Stimulated activated CD8-positive, alpha-beta memory T cell treated with anti-CD3 and anti-CD28 coated beads, Interleukin-2, amount 100 ng/mL, for 48 hours (primary cell): ENCODE results near the gene CERS6.
"Not testable (repeated sequence)": the region's sequence is repeated elsewhere in the genome, so short reads cannot be mapped to it uniquely, and the experiment has no call there.

Source experiments
- DNase-seq, 2 donors: peaks; one replicate each; pipeline ENCODE4 v3.0.0-alpha.2; 2020; ENCODE audit warnings: low read depth in 2 of 2

The CERS6 gene

DNA sequence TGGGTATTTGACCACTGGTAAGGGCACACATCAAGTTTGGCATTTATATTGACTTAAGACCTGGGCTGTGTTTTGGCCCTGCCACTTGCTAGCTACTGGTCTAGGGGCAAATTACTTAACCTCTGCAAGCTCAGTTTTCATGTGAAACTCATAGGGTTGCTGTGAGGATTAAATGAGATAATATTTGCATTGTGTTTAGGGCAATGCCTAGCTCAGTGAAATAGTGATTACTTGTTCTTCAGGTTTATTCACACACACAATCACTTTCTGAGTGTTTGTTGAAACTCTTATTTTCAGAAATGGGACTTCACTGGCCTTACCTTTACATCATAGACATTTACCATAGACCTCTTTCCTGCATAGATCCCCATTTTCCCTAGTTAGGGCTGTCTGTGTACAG lies 12.3 kb downstream of the CERS6 start:
- no peak for DNase-seq

DNA sequence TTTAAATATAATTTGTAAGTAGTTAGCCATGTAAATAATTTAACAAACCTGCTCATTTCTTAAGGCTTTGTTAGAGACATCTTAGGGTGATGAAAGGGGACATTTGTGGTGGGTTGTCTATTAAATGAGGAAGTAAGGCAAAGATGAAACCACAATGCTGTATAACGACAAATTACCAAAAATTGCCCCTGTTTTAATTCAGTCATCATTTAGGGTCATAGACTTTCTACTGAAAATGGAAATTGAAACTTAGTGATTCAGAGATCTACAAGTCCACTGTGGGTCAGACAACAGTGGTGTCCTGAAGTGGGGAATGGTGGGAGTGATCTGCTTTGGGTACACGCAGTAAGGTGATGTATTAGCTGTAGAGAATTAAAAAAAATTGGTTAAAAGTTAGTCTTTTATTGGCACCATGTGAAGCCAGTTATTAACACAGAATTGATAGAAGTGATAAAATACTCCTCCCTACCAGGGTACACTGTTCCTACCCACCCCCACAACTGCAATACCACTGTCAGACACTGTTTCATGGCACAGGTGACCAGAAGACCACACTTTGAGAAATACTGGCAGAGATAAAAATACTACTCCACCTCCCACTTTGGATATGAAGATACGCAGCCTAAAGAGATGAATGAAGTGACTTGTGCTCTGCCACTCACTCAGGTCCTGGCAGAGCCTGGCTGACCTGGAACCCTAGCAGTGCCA lies 13.4 kb downstream of the CERS6 start:
- DNase-seq = no peak

DNA sequence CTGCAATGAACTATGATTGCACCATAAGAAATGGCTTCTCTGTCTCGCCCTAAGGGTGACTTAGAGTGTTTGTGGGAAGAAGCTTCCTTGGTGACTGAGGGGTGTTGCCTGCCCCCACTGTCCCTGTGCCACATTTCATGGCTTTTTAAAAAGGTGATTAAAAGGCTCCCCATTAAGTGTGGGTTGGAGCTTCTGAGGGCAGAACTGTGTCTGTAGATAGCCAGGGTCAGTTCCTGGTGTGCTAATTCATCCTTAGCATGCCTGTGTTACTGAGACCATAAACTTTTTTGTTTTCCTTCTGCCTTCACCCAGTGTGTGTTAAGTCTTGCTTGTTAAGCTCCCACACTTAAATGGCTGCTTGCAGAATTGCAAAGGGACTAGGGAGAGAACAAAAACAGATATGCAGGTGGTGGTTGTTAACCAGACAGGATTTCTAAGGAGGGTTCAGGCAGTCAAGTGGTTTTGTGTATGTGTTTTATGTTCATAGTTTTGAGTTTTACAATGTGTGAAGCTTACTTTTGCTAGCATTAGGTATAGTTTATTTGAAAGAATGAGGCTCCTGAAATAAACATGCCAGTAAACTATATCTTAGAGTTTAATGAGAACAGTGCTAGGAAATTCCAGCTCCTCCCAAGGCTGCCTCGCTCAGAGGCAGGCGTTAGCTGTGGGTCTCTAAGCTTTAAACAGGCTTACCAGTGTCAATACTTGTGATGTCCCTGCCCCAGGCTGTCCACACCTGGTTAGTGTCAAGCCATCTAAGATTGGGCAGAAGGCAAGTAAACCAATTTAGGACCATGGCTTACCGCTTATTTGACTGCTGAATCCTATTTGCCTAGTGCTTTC lies 14.5 kb downstream of the CERS6 start:
- DNase-seq = no peak

DNA sequence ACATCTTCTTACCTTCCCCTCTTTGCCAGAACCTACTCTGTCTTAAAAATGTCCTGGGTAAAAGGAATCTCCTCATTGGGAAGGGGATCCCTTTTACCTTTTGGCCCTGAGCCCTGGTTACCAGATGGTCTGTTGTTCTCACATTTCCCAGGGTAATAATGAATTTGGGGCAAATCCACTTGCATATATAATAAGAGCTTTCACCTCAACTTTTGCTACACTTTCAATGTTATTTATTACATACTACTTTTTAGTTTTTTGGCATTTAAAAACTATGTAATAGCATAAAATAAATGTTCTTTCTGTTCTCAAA lies 15.0 kb downstream of the CERS6 start:
- no peak for DNase-seq

DNA sequence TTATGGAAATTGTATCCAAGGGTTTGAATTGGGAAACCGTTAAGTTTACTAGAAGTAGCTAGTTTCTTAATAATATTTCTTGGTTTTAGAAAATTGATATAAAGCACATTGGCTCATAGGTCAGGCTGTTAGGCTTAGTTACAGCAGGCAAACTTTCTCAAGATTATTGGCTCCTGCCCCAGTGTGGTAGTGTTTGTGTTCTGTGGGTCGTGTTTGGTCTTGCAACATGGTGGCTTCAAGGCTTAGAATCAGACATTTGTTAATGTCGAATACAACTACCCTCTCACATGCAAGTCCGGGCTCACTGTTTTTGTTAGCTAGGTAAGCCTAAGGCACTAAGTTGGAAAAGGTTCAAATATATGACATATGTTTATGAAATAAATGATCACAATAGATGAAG lies 19.6 kb downstream of the CERS6 start:
- no peak for DNase-seq

DNA sequence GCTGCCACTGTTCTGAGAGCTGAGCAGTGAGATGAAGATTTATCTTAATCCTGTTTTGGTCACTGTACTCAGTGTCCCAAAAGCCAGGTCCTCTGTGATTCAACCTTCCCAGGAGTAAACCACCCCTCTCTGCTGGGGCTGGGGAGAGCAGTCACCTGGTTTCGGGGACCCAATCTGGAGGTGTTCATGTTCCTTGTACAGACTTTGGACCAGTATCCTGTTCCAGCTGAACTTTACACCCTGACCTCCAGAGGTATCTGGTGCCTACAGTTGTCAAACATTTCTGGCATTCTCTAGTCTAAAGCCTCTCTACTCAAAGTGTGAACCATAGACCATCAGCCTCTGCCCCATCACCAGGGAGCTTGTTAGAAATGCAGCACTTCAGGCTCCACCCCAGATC lies 22.1 kb downstream of the CERS6 start:
- no peak for DNase-seq

DNA sequence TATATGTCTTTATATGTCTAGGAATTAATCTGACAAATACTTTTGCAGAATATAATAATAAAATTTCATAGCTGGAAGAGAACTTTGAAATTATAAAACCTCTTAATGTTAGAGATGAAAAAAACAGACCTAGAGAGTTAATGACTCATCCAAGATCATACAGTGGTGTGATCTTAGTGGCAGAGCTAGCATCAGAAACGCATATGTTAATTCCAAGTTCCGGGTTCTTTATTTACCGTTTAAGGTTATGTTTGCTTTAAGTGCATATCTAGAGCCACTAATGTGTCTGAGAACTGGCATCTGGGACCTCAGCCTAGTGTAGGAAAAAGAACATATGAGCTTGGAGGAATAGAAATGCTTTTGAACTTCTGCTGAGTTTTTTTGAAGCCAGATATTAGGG lies 24.3 kb downstream of the CERS6 start:
- DNase-seq = no peak

DNA sequence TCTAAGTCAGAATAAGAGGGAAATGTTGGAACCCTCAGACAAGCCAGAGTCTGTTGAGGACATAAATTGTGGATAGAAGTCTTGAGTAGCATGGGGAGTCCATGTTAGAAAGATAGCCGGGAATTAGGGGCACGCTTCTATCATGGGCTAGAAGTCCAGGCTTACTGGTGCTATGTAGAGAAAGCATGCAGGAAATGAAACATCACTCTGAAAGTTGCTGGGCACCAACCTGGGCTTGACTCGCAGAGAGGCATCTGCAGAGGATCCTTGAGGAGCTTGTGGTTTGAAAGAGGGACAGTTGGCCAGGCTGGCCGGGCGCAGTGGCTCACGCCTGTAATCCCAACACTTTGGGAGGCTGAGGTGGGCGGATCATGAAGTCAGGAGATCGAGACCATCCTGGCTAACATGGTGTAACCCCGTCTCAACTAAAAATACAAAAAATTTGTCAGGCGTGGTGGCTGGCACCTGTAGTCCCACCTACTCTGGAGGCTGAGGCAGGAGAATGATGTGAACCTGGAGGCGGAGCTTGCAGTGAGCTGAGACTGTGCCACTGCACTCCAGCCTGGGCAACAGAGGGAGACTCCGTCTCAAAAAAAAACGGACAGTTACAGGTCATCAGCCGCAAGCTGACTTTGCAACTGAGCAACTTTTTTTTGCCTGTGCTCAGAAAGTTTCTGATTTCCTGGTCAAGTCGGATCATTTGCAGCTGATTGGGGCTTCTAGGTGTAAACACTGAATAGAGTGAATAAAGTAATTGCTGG lies 24.9 kb downstream of the CERS6 start:
- DNase-seq = no peak

DNA sequence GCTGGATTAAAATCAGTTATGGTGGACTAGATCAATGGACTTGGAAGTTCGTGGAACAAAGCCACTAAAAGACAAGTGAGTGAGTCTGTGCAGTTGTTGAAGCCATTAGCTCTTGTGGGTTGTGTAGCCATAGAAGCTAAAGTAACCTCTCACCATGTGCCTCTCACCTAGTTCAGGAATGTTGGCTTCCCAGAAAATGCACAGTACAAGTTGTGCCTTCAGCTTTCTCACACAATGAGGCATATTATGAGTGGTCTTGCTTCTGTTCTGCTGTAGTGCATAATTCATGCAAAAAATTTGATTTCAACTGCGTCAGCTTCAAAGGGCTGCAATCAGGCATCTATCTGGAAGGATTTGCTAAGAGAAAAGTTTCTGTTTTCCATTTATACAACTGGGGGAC lies 26.2 kb downstream of the CERS6 start:
- no peak for DNase-seq

DNA sequence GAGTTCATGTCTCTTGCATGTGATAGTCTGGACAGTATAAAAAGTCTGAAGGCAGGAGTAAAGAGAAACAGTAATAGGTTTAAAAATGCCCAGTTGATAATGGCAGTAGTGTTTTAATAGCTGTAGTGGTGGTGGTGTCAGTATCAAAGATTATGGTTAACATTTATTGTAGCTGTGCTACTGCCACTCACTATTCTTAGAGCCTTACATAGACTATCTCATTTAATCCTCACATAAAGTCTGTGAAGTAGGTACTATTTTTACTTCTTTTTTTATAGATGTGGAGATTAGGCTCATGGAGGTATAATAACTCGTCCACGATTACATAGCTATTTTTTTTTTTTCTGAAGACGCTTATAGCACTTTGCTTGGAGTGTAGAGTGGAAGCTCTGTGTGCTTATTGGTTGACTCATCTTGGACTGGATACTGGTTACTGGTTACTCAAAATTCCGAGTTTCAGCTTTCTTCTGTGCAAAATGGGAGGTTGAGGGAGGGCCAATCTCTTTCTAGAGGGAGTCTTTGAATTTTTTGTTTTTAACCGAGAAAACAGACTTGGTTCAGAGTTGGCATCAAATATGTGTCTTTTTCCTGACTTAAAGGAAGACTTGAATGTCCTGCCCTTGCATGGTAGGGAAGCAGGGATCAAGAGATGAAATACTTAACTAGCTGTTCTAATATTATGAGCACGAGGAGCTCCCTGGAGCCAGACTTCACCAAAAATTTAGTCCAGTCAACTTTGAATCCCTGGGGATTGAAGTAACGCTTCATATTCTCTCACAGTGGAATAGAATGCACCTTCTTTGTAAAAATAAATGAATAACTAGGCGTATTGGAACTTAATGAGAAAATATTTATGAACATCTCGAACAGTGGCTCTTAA lies 27.1 kb downstream of the CERS6 start:
- no peak for DNase-seq

DNA sequence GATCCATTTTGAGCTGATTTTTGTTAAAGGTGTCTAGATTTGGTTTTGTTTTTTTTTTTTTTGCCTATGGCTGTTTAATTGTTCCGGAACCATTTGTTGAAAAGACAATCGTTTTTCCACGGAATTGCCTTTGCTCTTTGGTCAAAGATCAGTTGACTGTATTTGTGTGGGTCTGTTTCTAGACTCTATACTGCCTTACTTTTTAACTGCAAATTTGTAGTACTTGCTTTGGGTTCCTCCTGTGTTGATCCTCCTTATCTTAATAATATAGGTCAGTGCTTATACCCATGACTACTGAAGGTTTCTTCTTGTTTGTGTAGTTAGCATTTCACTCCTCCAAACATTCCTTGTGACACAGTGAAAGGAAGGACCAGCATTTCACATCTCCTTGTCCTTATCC lies 30.4 kb downstream of the CERS6 start:
- no peak for DNase-seq

DNA sequence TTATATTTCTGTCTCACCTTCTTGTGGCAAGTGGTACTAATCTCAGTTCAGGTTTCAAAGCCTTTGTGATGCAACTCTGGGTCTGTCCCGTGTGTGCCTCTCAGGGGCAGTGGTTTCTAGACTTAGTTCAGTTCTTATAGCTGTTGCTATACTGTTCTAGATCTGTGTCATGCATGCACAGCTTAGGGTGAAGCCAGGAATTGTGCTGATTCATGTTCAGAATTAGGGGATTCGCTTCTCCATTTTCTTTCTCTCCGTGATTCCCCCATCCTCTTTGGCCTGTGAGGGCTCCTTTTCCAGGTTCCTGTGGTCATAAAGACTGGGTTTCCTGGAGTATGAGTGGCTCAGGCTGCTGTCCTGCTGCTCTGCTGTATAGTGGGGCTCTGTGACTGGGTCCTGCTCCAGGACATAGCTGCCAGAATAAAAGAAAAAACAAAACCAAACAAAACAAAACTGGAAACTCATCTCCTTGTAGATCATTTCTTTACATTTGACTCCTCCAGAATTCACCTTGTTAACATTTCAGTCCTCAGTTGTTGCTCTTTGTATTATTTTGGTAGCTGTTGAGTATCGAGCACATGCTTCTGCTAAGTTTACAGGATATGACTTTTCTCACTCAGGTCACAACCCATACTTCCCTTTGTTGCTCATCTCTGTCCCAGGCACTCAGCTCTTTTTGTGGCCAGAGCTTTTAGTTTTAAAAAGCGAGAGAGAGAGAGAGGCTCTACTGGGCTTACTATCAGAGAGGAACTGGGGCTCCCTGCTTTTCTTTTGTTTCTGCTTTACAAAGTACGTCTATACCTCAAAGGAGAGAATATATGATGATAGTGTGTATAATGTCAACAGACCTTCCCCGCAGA lies 34.2 kb downstream of the CERS6 start:
- DNase-seq = peak; percentile 14 to 28

DNA sequence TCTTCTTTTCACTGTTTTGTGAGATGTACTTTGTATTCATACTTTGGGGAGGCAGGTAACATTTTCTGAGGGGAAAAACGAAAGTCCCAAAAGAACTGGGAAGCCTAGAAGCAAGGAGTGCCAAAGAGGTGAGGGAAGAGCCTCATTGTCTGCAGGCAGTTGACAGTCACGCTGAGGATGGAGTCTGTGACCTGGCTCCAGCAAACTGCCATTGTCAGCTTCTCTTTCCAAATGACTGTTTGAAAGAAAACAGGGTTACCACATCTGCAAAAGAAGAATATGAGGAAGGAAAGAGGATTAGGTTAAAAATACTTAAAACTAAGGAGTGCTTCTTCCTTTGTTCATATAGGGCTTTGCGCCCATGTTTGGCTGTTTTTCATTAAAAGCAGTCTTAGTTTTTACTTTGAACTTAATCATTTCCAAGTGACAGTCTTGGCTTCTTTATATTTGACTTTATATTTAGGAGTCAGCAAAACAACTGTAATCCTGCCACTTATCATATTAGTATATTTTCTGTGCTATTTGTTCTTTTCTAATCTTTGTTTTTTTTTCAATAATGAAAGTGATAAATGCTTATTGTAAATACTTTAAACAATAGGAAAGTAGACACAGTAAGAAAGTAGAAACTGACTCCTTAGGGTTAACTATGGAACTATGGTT lies 35.0 kb downstream of the CERS6 start:
- no peak for DNase-seq

DNA sequence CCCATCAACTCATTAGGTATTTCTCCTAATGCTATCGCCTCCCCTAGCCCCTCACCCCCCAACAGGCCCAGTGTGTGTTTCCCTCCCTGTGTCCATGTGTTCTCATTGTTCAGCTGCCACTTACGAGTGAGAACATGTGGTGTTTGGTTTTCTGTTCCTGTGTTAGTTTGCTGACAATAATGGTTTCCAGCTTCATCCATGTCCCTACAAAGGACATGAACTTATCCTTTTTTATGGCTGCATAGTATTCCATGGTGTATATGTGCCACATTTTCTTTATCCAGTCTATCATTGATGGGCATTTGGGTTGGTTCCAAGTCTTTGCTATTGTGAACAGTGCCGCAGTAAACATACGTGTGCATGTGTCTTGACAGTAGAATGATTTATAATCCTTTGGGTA lies 35.7 kb downstream of the CERS6 start:
- not testable (repeated sequence) for DNase-seq

DNA sequence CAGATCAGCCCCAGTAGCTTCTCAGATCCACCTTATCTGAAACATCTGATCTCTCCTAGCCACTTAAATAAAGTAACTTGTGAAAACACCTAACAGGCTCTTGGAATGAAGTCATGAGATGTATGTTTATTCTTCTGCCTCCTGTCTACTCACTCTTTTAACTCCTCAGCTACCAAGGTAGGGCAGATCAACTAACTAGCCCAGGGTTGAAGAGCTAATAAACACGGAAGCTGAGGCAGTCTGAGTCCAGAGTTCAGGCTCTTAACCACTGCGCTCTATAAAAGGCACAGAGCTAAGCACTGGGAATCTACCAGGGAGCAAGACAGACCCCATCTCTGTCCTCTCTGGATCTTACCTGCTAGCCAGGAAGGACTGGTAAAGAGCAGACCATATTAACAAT lies 37.1 kb downstream of the CERS6 start:
- not testable (repeated sequence) for DNase-seq

DNA sequence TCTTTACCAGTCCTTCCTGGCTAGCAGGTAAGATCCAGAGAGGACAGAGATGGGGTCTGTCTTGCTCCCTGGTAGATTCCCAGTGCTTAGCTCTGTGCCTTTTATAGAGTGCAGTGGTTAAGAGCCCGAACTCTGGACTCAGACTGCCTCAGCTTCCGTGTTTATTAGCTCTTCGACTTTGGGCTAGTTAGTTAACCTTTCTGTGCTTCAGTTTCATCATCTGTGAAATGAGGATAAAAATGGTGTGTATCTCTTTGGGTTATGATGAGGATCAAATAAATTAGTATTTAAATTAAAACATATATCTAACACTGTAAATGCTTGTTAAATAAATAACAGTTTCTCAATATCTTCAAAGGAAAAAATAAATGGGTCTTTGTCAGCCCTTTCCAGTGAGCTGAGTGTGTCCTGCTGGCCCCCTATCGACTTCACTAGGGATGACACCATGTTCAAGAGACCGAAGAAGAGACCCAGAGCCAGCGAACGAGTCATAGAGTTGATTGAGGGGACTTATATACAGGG lies 38.2 kb downstream of the CERS6 start:
- DNase-seq = no peak

DNA sequence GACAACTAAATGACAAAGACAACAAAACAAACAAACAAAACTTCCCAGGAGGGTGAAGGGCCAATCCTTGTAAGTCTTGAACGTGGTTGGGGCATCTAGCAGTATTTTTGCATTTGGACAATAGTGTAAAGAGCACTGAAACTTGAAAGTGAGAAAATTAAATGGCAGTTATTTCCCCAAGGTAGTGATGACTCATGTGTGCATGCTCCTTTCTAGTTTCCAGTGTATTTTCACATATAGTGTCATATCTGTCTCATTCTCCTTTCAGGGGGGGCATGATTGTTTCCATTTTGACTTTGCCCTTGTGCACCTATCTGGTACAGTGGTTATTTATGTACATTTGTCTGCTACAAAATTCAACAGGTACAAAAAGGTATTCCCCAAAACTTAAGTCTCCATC lies 39.5 kb downstream of the CERS6 start:
- no peak for DNase-seq

DNA sequence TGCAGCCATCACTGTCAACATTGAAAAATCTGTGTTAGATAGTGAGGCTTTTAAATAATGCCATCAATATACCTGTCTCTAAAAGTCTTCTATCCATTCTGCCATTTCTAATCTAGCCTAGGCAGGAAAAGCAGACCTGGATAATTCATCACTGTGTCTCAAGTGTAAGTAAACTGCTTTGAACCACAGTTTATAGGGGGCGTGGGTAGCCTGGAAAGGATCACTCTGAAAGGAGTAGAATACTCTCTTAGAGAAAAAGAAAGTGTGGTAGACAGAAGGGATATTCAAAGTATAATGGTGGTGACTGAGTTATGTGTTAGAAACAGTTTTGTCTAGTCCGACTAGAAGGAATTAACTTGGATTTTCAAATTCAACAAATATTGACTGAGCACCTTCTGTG lies 40.8 kb downstream of the CERS6 start:
- no peak for DNase-seq

DNA sequence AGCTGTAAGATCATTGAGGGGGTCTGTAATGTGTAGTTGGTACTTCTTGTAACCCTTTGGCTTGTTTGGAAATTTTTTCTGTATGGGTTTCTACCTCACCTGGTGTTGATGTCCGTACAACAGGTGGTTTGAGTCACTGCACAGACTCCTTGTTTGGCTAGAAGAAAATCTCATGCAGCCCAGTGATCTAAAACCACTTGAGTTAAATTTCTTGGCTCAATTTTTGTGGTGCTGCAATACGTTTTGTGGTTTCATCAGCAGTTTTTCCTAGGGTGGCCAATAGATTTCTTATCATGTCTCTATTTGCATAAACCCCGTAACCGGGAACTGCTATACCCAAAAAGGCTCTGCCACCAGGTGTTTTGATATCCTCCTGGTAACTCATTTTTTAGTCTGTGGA lies 43.4 kb downstream of the CERS6 start:
- no peak for DNase-seq

DNA sequence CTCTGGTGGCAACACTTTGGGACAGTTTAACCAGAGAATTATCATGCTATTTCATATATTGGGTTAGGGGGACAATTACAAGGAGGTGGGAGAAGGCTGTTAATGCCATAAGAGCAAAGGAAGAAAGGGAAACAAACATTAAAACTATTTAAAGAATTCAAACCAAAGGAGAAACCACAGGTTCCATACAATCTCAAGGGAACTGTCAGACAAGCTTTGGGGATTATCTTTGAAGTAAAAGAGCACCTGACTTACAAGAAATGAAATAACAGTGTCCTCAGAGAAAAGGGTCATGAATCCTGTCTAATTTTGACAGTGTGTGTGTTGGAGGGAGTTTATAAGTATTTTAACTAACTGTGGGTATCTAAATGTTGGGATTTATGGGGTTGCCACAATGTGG lies 44.4 kb downstream of the CERS6 start:
- no peak for DNase-seq
